Stimulated activated CD4-positive, alpha-beta T cell treated with anti-CD3 and anti-CD28 coated beads, Interleukin-15, amount 100 ng/mL, for 24 hours (primary cell): ENCODE results near the gene GCC2.
"Not testable (repeated sequence)": the region's sequence is repeated elsewhere in the genome, so short reads cannot be mapped to it uniquely, and the experiment has no call there.

Source experiments
- DNase-seq: peaks from one replicate; pipeline ENCODE4 v3.0.0-alpha.2; 2020

GCC2 gene

DNA sequence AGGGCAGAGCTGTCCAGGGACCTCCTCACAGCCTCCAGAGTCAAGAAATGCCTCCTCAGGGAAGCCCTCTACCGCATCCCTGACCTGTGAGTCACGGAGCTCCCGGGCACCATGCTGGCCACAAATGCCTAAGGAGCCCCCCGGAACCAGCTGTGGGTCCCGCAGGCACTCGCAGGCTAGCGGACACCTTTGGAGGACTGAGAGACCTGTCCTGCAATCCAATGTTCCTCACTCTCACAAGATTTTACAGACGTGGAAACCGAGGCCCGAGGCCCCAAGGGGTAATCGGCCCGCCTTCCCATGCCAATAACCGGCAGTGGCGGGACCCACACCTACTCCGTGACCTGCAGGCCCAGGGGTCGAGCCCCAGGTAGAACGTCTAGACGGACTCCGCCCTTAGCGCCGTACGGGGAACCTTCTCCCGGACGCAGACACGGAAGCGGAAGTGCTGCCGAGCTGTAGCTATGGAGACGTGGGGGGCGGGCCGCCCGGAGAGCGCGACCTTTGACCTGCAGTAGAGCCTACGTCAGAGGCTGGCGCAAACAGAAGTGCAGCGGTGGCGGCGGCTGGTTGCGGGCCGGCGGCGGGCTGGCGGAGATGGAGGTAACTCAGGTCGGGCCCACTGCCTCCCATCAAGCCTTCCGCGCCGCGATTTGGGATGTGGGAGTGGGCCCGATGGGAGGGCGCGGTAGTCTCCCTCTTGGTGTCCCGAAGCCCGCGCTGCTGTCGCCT lies at the start of gene GCC2:
GCC2 (plus strand) TSS at position 529 of the 732 bp plus-strand sequence; CDS start at position 598, 69 bp downstream.
- peak; percentile 97 for DNase-seq

GRCh38 chr2:108399479-108399878 lies 49.5 kb upstream of the GCC2 start:
- DNase-seq, result no peak

DNA sequence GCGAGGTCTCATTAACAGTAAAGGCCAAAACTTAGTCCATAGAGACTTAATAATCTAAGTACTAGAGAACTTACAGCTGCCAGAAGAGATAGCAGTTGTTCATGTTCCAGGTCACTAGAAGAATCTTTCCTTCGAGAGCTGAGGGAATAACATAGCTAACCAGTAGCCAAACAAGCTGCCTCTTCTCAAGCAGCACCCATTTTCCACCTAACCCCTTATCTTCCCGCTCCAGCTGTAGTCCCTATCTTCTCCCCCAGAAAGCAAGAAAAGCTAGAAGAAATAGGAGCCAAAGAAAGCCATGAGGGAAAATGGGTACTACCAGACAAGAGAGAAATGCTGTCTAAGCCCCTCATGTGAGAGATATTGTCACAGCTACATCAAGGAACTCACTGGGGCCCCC lies 47.2 kb upstream of the GCC2 start:
- DNase-seq, result no peak

DNA sequence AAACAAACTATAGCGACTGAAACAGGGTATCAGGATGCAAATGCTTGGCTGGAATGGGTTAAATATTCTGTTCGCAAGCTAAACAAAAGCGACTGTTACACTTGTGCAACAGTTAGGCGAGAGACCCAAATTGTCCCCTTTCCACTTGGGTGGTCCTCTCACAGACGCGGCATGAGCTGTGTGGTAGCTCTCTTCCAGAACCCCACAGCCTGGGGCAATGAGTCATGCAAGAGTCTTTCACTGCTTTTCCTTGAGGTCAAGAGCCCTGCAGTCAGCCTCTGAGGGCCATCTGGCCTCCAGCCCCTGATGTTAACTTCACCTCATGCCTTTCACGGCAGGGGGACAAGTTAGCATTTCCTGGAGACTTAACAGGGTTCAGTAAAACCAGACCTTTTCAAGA lies 45.5 kb upstream of the GCC2 start:
- DNase-seq, result no peak

DNA sequence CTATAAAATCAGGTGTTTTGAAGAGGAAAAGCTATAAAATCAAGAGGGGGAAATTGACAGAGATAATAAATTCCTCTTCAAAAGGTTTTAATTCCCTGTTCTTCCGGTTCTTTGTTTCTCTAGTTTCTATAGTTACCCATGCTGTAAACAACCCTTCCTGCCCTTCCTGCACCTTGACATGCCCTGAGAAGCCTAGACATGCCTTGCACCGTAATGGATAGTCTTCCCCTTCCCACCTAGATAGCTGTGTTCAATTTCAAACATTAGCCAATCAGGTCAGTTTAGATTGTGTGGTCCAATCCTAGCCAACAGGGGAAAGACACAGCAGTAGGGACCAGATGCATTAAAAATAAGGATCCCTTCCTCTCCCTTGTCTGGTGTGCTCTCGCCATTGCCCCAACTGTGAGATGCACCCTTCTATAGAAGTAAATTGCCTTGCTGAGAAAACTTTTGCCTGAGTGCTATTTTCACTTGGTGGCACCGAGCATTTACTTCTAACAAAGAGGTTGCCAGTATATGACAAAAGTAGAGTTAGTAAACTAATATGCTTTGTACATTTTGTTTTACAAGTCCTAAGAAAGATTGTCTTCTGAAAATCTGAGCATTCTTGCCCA lies 44.1 kb upstream of the GCC2 start:
- DNase-seq, result no peak

- DNase-seq, result no peak
These were observed 40.9 kb upstream of the GCC2 start for GRCh38 chr2:108407864-108408729.

- DNase-seq, result no peak
These were observed 39.2 kb upstream of the GCC2 start for GRCh38 chr2:108409768-108410167.

- no peak for DNase-seq
These were observed 35.9 kb upstream of the GCC2 start for GRCh38 chr2:108412995-108413710.

DNA sequence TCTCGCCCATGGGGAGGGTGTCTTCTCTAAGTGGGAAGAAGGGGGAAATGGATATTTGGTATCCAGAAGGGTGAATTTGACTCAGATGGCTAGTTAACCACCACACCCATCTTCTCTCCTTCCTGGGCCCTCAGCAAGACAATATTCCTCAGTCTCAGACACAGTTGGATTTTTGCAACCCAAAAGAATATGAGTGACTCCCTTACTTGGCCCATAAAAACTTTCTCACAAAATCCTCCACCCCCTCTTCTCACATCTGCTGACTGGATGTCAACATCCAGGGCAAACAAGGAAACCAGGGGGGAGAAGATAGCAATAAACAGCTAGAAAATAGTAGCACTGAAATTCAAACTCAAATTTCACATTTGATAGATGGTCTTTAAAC lies 35.3 kb upstream of the GCC2 start:
- DNase-seq, result no peak

GRCh38 chr2:108414256-108414876 lies 34.6 kb upstream of the GCC2 start:
- no peak for DNase-seq

- DNase-seq, result no peak
These were observed 34.1 kb upstream of the GCC2 start for GRCh38 chr2:108414945-108415344.

- no peak for DNase-seq
These were observed 31.8 kb upstream of the GCC2 start for GRCh38 chr2:108417254-108417653.

DNA sequence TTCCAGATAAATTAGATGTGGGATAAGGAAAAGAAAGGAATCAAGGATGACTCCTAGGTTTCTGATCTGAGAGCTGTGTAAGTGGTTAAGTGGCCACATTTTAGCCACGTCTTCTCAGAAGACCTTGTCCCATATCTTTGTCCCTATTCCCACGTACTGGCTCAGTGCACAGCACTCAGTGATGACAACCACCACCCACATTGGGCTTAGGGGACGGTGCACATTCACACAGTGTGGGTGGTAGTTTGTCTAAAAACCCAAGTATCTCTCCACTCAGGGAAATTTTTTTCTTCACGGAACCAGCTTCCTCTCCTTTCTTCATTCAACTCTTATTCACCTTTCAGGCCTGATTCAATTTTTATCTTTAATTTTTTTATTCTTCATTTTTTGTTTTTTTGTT lies 30.6 kb upstream of the GCC2 start:
- DNase-seq, result no peak

- no peak for DNase-seq
These were observed 25.9 kb upstream of the GCC2 start for GRCh38 chr2:108423067-108423466.

GRCh38 chr2:108423502-108424251 lies 25.3 kb upstream of the GCC2 start:
- DNase-seq, result no peak

- DNase-seq, result no peak
These were observed 20.6 kb upstream of the GCC2 start for GRCh38 chr2:108428286-108429009.

- not testable (repeated sequence) for DNase-seq
These were observed 13.4 kb upstream of the GCC2 start for GRCh38 chr2:108435578-108435977.

DNA sequence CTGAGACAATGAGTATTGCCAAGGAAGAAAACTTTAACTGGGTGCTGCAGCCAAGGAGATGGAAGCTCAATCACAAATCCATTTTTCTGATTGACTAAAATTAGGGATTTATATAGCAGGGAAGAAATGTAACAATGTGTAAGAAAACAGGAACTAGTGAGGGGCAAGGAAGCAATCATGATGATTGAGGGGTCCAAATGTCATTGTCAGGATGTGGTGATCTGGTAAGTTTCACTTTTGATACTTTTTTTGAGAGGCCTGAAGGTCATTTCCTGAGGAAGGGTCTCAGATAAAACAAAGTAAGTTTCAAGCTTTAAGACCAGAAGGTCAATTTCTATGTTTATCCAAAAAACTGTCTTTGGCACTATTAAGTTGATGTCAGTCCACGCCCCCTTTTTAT lies 12.0 kb upstream of the GCC2 start:
- DNase-seq, result no peak

DNA sequence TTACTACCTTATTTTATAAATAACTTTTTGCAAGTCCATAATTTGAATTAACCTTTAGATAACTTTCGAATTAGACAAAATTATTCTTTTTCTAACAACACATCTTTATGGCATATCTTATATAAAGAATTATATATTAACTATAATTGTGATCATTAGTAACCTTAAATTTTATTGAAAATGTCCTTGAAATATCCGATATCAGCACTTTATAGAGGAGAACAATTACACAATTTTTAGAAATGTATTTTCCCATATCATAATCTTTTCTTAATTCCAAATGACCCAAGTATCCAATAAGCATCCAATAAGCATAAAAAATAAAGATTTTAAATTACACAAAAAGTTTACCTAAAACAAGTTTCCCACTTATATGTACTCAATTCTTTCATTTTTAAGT lies 7.3 kb upstream of the GCC2 start:
- no peak for DNase-seq

DNA sequence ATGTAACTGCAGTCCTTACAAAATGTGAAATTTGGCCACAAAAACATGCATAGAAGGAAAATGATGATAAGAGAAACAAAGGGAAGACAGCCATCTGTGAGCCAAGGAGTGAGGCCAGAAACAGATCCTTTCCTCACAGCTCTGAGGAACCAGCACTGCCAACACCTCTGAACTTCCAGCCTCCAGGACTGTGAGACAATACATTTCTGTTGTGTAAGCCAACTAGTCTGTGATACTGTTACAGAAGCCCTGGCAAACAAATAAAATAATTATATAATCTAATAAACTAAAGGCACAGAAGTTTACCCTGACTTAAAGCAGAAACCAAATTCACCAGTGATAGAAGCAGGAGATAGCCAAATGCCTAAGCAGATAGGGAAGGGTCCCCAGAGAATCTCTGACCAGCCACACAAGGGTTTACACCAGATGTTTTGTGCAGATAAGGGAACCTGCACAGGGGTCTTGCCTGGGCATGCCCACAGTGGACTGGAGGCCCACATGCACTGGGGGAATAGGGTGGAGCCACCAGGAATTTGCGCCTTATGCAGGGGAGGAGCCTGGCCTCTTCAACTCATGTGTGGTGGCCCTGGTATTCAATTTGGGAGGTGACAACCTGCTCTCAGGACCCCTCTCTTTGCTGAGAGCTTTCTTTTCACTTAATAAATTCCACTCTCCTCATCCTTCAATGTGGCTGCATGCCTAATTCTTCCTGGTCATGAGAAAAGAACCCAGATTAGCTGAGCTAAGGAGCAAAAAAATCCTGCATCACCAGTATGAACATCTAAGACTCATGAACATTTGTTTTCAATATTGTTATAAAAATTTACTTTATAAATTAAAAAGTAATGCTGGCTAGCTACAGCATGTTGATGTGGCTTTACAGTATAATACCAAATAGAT lies 3.8 kb upstream of the GCC2 start:
- no peak for DNase-seq
